Activated T-cell treated with anti-CD3 and anti-CD28 coated beads, Interleukin-2, amount 50 U/mL, for 24 hours (primary cell): Measurements from ENCODE around the gene HNMT.
"Not testable (repeated sequence)": the region's sequence is repeated elsewhere in the genome, so short reads cannot be mapped to it uniquely, and the experiment has no call there.

ENCODE experiments used
- DNase-seq: peaks from one replicate; pipeline ENCODE4 v3.0.0-alpha.2; 2020
- H3K27ac Mint-ChIP-seq: 2 replicates; pipeline ENCODE4 v1.8.0; 2020; ENCODE audit warnings: mild to moderate bottlenecking, mixed read lengths
- H3K27me3 Mint-ChIP-seq: 2 replicates; pipeline ENCODE4 v1.8.0; 2020; ENCODE audit warnings: mixed read lengths
- H3K36me3 Mint-ChIP-seq: 2 replicates; pipeline ENCODE4 v1.8.0; 2020; ENCODE audit warnings: low read depth, mixed read lengths
- H3K4me1 Mint-ChIP-seq: 2 replicates; pipeline ENCODE4 v1.8.0; 2020; ENCODE audit warnings: low read depth, mixed read lengths
- H3K4me3 Mint-ChIP-seq: 2 replicates; pipeline ENCODE4 v1.8.0; 2020; ENCODE audit warnings: mild to moderate bottlenecking, moderate library complexity, mixed read lengths
- H3K9me3 Mint-ChIP-seq: 2 replicates; pipeline ENCODE4 v1.8.0; 2020; ENCODE audit warnings: mixed read lengths

Gene HNMT

GRCh38 chr2:138023298-138023697 lies 59.0 kb downstream of the HNMT start:
- no peaks in the 10 kb centered on the region for H3K36me3 Mint-ChIP-seq
- H3K27ac Mint-ChIP-seq: no peak overlapping the region
- H3K4me3 Mint-ChIP-seq: no peak overlapping the region
- no peak for DNase-seq
- H3K9me3 Mint-ChIP-seq: no peaks in the 10 kb centered on the region
- no peaks in the 10 kb centered on the region for H3K27me3 Mint-ChIP-seq
- H3K4me1 Mint-ChIP-seq: no peaks in the 10 kb centered on the region

- Mint-ChIP-seq H3K9me3 (no peaks in the 10 kb centered on the region), H3K4me3 (no peak overlapping the region), H3K4me1 (no peaks in the 10 kb centered on the region), H3K27me3 (no peaks in the 10 kb centered on the region), H3K36me3 (no peaks in the 10 kb centered on the region), H3K27ac (no peak overlapping the region)
- no peak for DNase-seq
These were observed 59.7 kb downstream of the HNMT start for GRCh38 chr2:138023976-138024375.

- H3K4me3 Mint-ChIP-seq: no peak overlapping the region
- DNase-seq: no peak
- no peaks in the 10 kb centered on the region for H3K36me3 Mint-ChIP-seq
- no peak overlapping the region for H3K27ac Mint-ChIP-seq
- H3K27me3 Mint-ChIP-seq: no peaks in the 10 kb centered on the region
- H3K9me3 Mint-ChIP-seq: no peaks in the 10 kb centered on the region
- H3K4me1 Mint-ChIP-seq: no peaks in the 10 kb centered on the region
These were observed 62.1 kb downstream of the HNMT start for GRCh38 chr2:138026111-138027020.

- Mint-ChIP-seq H3K27me3 (no peaks in the 10 kb centered on the region), H3K4me3 (no peak overlapping the region), H3K36me3 (no peaks in the 10 kb centered on the region), H3K4me1 (no peaks in the 10 kb centered on the region), H3K27ac (no peak overlapping the region), H3K9me3 (no peaks in the 10 kb centered on the region)
- no peak for DNase-seq
These were observed 64.3 kb downstream of the HNMT start for GRCh38 chr2:138028538-138028937.

- no peaks in the 10 kb centered on the region for H3K27me3 Mint-ChIP-seq
- H3K4me1 Mint-ChIP-seq: no peaks in the 10 kb centered on the region
- H3K9me3 Mint-ChIP-seq: no peaks in the 10 kb centered on the region
- H3K36me3 Mint-ChIP-seq: no peaks in the 10 kb centered on the region
- DNase-seq: no peak
- H3K4me3 Mint-ChIP-seq: no peak overlapping the region
- no peak overlapping the region for H3K27ac Mint-ChIP-seq
These were observed 65.0 kb downstream of the HNMT start for GRCh38 chr2:138029276-138029675.

- no peak overlapping the region for H3K4me3 Mint-ChIP-seq
- H3K4me1 Mint-ChIP-seq: no peaks in the 10 kb centered on the region
- DNase-seq: no peak
- H3K9me3 Mint-ChIP-seq: no peaks in the 10 kb centered on the region
- no peaks in the 10 kb centered on the region for H3K27me3 Mint-ChIP-seq
- H3K27ac Mint-ChIP-seq: no peak overlapping the region
- no peaks in the 10 kb centered on the region for H3K36me3 Mint-ChIP-seq
These were observed 66.2 kb downstream of the HNMT start for GRCh38 chr2:138030459-138030858.

- no peaks in the 10 kb centered on the region for H3K36me3 Mint-ChIP-seq
- H3K4me3 Mint-ChIP-seq: no peak overlapping the region
- no peak overlapping the region for H3K27ac Mint-ChIP-seq
- H3K9me3 Mint-ChIP-seq: no peaks in the 10 kb centered on the region
- DNase-seq: no peak
- H3K4me1 Mint-ChIP-seq: no peaks in the 10 kb centered on the region
- H3K27me3 Mint-ChIP-seq: no peaks in the 10 kb centered on the region
These were observed 68.1 kb downstream of the HNMT start for GRCh38 chr2:138032334-138032733.

GRCh38 chr2:138034536-138034935 lies 70.3 kb downstream of the HNMT start:
- H3K36me3 Mint-ChIP-seq: no peaks in the 10 kb centered on the region
- no peaks in the 10 kb centered on the region for H3K27me3 Mint-ChIP-seq
- H3K4me3 Mint-ChIP-seq: no peak overlapping the region
- no peak overlapping the region for H3K27ac Mint-ChIP-seq
- no peaks in the 10 kb centered on the region for H3K4me1 Mint-ChIP-seq
- DNase-seq: no peak
- no peaks in the 10 kb centered on the region for H3K9me3 Mint-ChIP-seq

GRCh38 chr2:138035608-138036217 lies 71.4 kb downstream of the HNMT start:
- DNase-seq: no peak
- Mint-ChIP-seq H3K4me1 (no peaks in the 10 kb centered on the region), H3K4me3 (no peak overlapping the region), H3K27ac (no peak overlapping the region), H3K9me3 (no peaks in the 10 kb centered on the region), H3K27me3 (no peaks in the 10 kb centered on the region), H3K36me3 (no peaks in the 10 kb centered on the region)

- Mint-ChIP-seq H3K36me3 (no peaks in the 10 kb centered on the region), H3K4me3 (no peak overlapping the region), H3K4me1 (no peaks in the 10 kb centered on the region), H3K9me3 (no peaks in the 10 kb centered on the region), H3K27me3 (no peaks in the 10 kb centered on the region), H3K27ac (no peak overlapping the region)
- DNase-seq: no peak
These were observed 72.2 kb downstream of the HNMT start for GRCh38 chr2:138036522-138036921.

GRCh38 chr2:138037090-138037489 lies 72.8 kb downstream of the HNMT start:
- Mint-ChIP-seq H3K27me3 (no peaks in the 10 kb centered on the region), H3K9me3 (no peaks in the 10 kb centered on the region), H3K27ac (no peak overlapping the region), H3K4me1 (no peaks in the 10 kb centered on the region), H3K36me3 (no peaks in the 10 kb centered on the region), H3K4me3 (no peak overlapping the region)
- DNase-seq: no peak

GRCh38 chr2:138040616-138041015 lies 76.3 kb downstream of the HNMT start:
- Mint-ChIP-seq H3K27ac (no peak overlapping the region), H3K27me3 (no peaks in the 10 kb centered on the region), H3K4me1 (no peaks in the 10 kb centered on the region), H3K9me3 (peaks cover 10% of the 10 kb centered on the region), H3K4me3 (no peak overlapping the region), H3K36me3 (no peaks in the 10 kb centered on the region)
- no peak for DNase-seq

- H3K4me3 Mint-ChIP-seq: no peak overlapping the region
- no peaks in the 10 kb centered on the region for H3K36me3 Mint-ChIP-seq
- no peak overlapping the region for H3K27ac Mint-ChIP-seq
- no peaks in the 10 kb centered on the region for H3K4me1 Mint-ChIP-seq
- H3K9me3 Mint-ChIP-seq: peaks cover 10% of the 10 kb centered on the region
- no peak for DNase-seq
- no peaks in the 10 kb centered on the region for H3K27me3 Mint-ChIP-seq
These were observed 78.0 kb downstream of the HNMT start for GRCh38 chr2:138042311-138042710.

- not testable (repeated sequence) for H3K9me3 Mint-ChIP-seq, H3K27me3 Mint-ChIP-seq, DNase-seq, H3K4me3 Mint-ChIP-seq, H3K36me3 Mint-ChIP-seq, H3K27ac Mint-ChIP-seq, H3K4me1 Mint-ChIP-seq
These were observed 79.3 kb downstream of the HNMT start for GRCh38 chr2:138043588-138043987.

- DNase-seq: no peak
- Mint-ChIP-seq H3K9me3 (no peaks in the 10 kb centered on the region), H3K27me3 (no peaks in the 10 kb centered on the region), H3K4me3 (no peak overlapping the region), H3K36me3 (no peaks in the 10 kb centered on the region), H3K4me1 (no peaks in the 10 kb centered on the region), H3K27ac (no peak overlapping the region)
These were observed 94.2 kb downstream of the HNMT start for GRCh38 chr2:138058427-138058826.
